SW480 (cell line): ENCODE results near the gene PARP6.

Experiments used
- DNase-seq: peaks from one replicate; pipeline ENCODE4 v3.0.0-alpha.2; 2016; ENCODE audit warnings: low spot score

The PARP6 gene

GRCh38 chr15:72199721-72200212, 72.6 kb downstream of the PARP6 start:
- peak; percentile 83 for DNase-seq

DNA sequence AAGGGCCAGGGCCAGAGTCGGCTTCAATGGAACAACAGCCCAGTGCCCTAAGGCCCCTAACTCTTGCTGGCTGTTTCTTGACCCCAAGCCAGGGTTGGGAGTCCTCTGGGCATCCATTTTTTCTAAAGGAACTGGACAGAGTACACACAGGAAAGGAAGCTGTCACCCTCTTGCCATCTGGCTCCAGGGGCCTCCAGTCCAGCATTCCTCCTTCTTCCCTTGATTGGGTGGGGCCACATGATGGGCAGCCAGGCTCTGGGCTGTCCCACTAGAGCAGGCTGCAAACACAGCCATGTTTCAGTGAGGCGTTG, 73.2 kb downstream of the PARP6 start:
- DNase-seq: no peak

DNA sequence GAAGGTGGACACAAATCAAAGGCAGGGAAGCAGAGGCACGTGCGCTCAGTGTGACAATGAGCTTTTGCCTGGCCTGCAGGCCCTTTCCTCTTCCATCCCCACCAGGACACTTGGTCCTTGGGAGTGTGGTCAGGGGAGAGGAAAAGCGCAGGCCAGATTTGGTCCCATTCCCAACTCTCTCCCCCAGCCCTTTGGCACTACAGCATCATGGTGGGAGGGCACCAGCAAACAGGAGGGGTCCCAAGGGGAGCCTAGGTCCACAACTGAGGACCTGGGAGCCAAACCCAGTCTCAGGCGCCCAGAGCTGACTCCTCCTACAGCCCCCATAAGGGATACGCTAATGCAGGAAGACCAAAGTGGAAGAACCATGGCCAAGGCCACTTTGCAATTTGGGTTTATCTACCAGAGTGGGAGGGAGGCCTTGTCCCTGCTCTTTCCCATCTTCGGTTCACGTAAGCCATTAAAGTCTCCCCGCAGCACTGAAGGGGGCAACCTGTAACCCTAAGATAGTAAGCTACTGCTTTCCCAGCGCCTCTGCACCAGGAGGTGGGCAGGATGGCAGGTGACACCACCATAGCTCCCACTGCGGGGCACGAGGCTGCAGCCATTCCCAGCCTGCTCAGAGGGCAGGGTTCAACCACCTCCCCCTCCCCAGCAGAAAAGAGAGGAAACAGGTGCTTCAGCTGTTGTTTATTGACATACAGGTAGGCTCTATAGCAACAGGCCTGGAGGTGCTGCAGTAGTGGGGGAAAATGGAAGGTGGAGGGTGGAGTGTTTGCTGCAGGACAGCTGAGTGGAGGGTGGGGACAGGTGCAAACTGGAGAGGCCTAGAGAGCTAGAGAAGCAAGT, 73.8 kb downstream of the PARP6 start:
- no peak for DNase-seq

DNA sequence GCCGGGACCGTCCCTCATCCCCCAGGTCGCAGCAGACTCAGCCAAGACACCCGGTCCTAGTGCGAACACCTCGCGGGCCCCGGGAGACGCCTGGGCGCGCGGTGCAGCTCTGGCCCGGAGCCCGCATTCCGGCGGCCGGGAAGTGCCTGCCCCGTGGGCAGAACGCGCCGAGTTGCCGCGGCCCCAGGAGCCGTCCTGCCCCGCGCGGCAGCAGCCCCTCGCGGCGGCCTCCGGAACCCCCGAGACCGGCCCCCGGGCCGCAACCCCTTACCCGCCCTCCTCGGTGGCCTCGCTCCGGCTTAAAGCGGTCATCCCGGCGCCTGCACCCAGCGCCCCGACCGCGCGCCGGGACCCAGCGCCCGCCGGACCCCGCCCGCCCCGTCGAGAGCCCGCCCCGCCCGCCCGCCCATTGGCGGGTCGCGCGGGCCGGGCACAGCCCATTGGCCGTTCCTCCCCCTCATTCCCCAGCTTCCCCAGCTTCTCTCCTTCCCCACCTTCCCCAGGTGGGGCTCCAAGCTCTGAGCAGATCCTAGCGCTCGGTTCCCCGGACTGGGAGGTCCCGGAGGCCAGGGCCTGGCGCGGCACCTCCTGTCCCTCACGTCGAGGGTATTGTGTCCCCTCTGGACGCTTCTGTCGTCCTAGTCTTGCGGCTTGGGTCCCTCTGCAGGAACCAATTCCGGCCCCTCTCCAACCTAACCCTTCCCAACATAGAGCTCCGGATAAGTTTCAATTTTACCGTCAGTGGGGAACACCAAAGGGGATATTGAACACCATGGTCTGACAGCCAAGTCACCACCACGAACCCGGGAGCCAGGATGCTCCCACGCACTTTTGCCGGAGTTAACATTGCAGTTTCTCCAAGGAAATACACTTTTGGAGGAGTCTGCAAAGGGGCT, 74.6 kb downstream of the PARP6 start, which contains the start of gene GRAMD2A:
GRAMD2A (minus strand) TSS at position 328 of the 896 bp plus-strand sequence.
- peak; percentile 66 for DNase-seq

- DNase-seq: no peak
Measured at GRCh38 chr15:72197041-72197459, 75.3 kb downstream of the PARP6 start.

DNA sequence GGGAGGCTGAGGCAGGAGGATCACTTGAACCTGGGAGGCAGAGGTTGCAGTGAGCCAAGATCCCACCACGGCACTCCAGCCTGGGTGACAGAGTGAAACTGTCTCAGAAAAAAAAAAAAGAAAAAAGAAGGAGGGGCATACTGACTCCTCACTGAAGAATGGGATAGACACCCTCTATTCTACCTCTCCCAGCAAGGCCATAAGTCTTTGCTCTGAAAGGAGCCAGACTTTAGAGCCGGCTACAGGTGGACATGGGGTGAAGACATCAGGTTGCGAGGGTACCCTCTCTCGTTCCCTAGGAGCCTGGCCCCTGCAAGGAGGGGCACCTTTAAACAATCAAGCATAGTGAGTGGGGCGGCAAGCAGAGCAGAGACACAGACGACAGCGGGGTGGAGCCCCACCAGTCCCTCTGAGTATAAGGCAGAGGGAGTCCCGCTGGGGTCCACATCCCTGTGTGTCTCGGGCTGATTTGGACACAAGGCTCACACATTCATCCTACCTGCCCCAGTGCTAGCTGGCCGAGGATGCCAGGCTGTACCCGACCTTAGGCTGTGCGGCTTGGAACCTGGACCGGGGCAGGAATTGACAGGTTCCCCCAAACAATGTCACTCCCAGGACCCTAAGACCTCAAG, 75.8 kb downstream of the PARP6 start:
- DNase-seq: no peak

DNA sequence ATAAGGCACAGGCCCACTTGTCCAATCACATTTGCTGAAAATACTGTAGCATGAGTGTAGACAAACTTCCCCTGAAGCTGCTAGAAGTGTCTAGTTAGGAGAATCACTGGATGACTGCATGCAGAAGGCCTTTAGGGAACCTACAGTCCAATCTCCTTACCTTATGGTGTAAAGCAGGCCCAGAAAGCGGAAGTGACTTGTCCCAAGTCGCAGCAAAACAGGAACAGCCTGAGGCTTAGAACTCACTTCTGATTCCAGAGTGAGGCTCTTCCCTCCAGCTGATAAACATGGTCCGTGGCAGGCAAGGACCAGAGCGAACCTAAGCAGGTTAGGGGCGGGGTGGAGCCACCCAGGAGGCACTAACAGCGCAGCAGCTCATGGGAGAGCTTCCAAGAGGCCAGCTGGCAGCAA, 77.2 kb downstream of the PARP6 start:
- DNase-seq: no peak

DNA sequence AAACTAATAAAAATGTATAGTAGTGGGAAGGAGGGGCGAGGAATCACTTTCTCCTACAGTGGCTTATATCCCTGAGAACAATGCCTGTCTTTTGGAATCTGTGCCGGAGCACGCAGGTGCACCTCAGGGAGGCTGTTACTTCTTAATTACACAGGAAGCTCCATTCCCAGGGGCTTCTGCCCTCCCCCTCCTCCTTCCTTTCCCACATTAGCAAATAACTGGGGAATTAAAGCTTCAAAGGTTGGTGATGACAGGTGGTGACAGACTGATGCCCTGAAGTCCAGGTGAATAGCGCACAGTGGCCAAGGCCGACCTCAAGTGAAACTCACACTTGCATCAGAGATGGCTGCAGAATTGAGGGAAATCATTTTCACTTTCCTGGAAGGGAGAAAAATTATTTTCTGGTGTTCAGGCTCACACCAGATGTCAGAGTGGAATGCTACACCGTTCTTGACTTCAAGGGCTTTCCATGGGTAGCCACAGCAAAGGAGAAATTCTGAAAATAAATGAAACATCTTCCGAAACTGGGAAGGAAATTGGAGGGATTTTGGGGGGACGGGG, 78.4 kb downstream of the PARP6 start:
- no peak for DNase-seq

GRCh38 chr15:72192416-72192815, 79.9 kb downstream of the PARP6 start:
- no peak for DNase-seq
